ENCODE data around the gene PRKCH. TPM values are rescaled to one million over a fixed set of nuclear protein-coding genes. Genes with fewer than 3 reads are reported as not detected.
"Not testable (repeated sequence)": the region's sequence is repeated elsewhere in the genome, so short reads cannot be mapped to it uniquely, and the experiment has no call there.

PRKCH gene
- total RNA-seq, 2 experiments from 2014 or later: 304 to 312 TPM

DNA sequence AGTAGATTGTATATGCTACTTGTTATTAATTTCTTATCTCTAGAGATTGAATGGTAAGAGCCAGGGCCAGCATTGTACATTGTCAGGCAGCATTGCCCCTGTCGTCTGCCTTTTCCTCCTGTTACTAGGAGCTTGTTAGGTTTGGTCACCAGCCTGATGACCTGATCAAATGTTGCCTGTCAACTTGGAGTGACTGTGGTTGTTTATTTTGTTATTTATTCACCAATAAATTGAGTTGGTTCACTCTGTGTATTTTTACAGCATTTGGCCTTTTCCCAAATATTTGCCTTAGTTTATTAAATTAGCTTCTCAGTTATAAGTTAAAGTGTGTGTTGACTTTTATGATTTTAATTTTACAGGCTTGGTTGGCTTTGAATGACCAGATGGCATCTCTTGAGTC lies 88.4 kb downstream of the PRKCH start:
- H3K27ac Mint-ChIP-seq: no peak overlapping the region
- no peak for DNase-seq
- CTCF ChIA-PET: interaction anchor here (0.7 kb wide), 1 partner anchor 24 kb away, joined by 3 read pairs; no protein-coding TSS in a partner anchor
- peaks cover 41% of the 10 kb centered on the region for H3K36me3 Mint-ChIP-seq
- H3K4me1 Mint-ChIP-seq: peaks cover 59% of the 10 kb centered on the region
- H3K27me3 Mint-ChIP-seq: no peaks in the 10 kb centered on the region
- H3K4me3 Mint-ChIP-seq: no peak overlapping the region
- no peak for ATAC-seq
- no peaks in the 10 kb centered on the region for H3K9me3 Mint-ChIP-seq (ENCODE audit: low read depth)

DNA sequence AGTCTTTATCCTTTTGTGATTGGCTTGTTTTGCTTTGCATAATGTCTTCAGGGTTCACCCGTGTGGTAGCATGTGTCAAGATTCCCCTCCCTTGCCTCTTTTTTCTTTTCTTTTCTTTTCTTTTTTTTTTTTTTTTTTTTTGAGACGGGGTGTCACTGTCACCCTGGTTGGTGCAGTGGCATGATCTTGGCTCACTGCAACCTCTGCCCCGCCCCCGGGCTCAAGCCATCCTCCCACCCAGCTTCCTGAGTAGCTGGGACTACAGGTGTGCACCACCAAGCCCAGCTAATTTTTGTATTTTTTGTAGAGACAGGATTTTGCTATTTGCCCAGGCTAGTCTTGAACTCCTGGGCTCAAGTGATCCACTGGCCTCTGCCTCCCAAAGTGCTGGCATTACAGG lies 94.6 kb downstream of the PRKCH start:
- H3K9me3 Mint-ChIP-seq (ENCODE audit: low read depth); H3K27me3 Mint-ChIP-seq; DNase-seq; H3K4me3 Mint-ChIP-seq: not testable (repeated sequence)
- CTCF ChIA-PET: interaction anchor here (1.2 kb wide), 1 partner anchor 66 kb away, joined by 3 read pairs; no protein-coding TSS in a partner anchor
- ATAC-seq: peak; percentile 25
- H3K27ac Mint-ChIP-seq: peak overlapping the region; percentile 75
- peaks cover 36% of the 10 kb centered on the region for H3K36me3 Mint-ChIP-seq
- H3K4me1 Mint-ChIP-seq: peaks cover 11% of the 10 kb centered on the region

DNA sequence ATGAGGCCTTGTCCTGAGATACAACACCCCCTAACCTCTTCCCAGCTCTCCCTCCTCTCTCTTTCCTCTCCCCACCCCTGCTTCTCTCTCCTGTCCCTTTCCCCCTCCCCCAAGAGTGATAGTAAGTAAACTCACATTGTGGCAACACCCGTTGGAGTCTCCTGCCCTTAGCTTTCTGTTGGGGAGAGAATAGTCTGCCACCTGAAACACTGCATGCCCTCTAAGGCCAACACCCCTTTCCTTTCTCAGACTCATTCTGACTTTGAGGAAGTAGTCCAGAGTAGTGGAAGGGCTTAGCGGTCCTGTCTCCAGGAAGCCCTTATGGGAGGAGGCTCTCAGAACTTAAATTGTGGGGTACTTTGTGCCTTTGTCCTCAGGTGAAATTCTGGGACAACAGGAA lies 95.2 kb downstream of the PRKCH start:
- ATAC-seq (peak; percentile 37), DNase-seq (no peak)
- Mint-ChIP-seq H3K36me3 (peaks cover 31% of the 10 kb centered on the region), H3K4me1 (peaks cover 4% of the 10 kb centered on the region), H3K4me3 (peak overlapping the region; percentile 24), H3K27me3 (no peaks in the 10 kb centered on the region), H3K9me3 (ENCODE audit: low read depth) (no peaks in the 10 kb centered on the region), H3K27ac (peak overlapping the region; percentile 75)
- CTCF ChIA-PET: interaction anchor here (1.2 kb wide), 1 partner anchor 66 kb away, joined by 3 read pairs; no protein-coding TSS in a partner anchor

DNA sequence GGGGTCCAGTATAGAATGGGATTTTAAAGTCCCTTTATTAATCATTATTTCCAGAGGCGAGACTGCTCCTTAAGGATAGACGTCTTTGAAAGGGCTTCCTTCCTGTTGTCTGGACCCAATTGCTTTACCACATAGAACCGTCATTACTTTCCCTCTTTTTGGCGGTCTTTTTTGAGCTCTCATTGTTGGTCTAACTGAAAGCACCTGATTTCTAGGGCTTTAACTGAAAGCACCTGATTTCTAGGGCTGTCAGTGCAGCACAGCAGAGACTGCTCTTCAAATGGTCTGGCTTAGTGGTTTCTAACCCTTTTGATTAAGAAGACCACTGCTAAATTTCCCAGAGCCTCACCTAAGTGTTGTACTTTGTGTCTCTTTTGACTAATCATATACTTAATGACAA lies 95.8 kb downstream of the PRKCH start:
- Mint-ChIP-seq H3K4me3 (no peak overlapping the region), H3K27ac (peak overlapping the region; percentile 75), H3K4me1 (peaks cover under 1% of the 10 kb centered on the region), H3K9me3 (ENCODE audit: low read depth) (no peaks in the 10 kb centered on the region), H3K27me3 (no peaks in the 10 kb centered on the region), H3K36me3 (peaks cover 30% of the 10 kb centered on the region)
- CTCF ChIA-PET: interaction anchor here (0.8 to 1.2 kb wide), 3 partner anchors 15 to 67 kb away, joined by 3 read pairs; no protein-coding TSS in a partner anchor
- ATAC-seq: peak; percentile 35
- DNase-seq: no peak

DNA sequence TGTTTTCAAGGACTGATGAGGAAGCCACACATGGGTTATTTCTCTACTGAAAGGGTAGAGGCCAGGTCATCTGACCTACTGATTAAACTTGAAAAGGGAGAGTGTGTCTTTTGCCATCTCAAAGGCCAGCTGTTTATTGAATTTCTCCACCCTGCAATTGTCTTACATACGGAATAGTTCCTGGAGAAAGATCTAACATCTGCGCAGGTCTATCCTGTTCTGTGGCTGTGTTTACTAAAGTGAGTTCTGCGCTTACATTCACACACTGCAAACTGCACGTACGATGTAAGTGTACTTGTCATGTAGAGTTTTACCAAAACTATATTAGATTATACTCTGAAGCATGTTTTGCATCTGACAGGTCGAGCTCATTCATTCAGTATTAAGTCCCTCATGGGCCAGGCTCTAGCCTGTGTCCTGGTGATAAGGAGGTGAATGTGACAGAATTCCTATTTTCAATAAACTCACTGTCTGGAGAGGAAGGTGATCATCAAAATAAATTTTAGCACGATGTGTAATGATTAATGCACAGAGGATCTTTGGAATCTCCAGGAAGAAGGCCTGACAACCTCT lies 96.6 kb downstream of the PRKCH start:
- no peak for ATAC-seq
- H3K4me1 Mint-ChIP-seq: peaks cover 6% of the 10 kb centered on the region

DNA sequence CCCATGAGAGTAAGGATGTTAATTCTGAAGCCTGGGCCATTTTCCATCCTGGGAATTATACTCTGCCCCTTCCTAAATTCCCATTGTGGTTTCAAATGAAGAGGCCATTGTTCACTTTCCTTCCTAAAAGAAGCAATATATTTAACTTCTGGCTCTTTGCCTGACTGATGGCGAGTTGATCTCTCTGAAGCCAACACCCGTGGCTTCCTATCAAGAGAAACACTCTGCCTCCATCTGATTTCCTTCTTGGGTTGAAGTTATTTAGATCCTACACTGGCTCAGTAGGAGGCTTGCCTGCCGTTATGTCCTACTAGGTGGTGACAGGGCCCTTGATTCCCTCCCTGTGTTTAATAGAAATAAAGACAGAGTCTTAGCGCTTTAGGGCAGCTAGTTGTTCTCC lies 97.4 kb downstream of the PRKCH start:
- Mint-ChIP-seq H3K4me3 (no peak overlapping the region), H3K36me3 (peaks cover 44% of the 10 kb centered on the region), H3K27me3 (no peaks in the 10 kb centered on the region), H3K27ac (peak overlapping the region; percentile 29), H3K4me1 (peaks cover 12% of the 10 kb centered on the region), H3K9me3 (ENCODE audit: low read depth) (peaks cover 5% of the 10 kb centered on the region)
- DNase-seq (no peak), ATAC-seq (no peak)
- CTCF ChIA-PET: interaction anchor here (1.3 to 1.6 kb wide), 3 partner anchors 14 to 34 kb away, joined by 3 to 4 read pairs (median 4); no protein-coding TSS in a partner anchor

More for the DNA sequence above, 96.6 kb downstream of the PRKCH start:
- Mint-ChIP-seq H3K9me3 (ENCODE audit: low read depth) (no peaks in the 10 kb centered on the region), H3K4me3 (no peak overlapping the region), H3K27ac (peak overlapping the region; percentile 66), H3K27me3 (no peaks in the 10 kb centered on the region), H3K36me3 (peaks cover 37% of the 10 kb centered on the region)
- CTCF ChIA-PET: interaction anchor here (1.1 kb wide), 1 partner anchor 35 kb away, joined by 3 read pairs; no protein-coding TSS in a partner anchor
- DNase-seq: no peak

DNA sequence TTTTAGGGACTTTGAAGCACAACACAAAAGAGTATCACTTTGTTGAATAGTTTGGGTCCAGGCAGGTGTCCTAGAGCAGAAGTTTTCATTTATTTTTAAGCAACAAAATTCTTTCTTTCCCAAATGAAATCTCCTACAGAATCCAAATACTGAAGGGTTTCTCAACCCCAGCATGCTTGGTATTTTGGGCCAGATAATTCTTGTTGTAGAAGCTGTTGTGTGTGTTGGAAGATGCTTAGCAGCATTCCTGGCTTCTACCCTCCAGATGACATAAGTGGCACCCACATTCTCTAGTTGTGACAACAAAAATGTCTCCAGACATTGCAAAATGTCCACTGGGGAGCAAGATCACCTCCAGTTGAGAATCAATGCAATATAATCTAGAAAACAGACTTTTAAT lies 97.8 kb downstream of the PRKCH start:
- Mint-ChIP-seq H3K27ac (peak overlapping the region; percentile 80), H3K36me3 (peaks cover 48% of the 10 kb centered on the region), H3K4me3 (no peak overlapping the region), H3K9me3 (ENCODE audit: low read depth) (peaks cover 9% of the 10 kb centered on the region), H3K4me1 (peaks cover 16% of the 10 kb centered on the region), H3K27me3 (no peaks in the 10 kb centered on the region)
- DNase-seq (no peak), ATAC-seq (no peak)
- CTCF ChIA-PET: interaction anchor here (1.3 to 1.6 kb wide), 3 partner anchors 14 to 33 kb away, joined by 3 to 4 read pairs (median 4); no protein-coding TSS in a partner anchor

DNA sequence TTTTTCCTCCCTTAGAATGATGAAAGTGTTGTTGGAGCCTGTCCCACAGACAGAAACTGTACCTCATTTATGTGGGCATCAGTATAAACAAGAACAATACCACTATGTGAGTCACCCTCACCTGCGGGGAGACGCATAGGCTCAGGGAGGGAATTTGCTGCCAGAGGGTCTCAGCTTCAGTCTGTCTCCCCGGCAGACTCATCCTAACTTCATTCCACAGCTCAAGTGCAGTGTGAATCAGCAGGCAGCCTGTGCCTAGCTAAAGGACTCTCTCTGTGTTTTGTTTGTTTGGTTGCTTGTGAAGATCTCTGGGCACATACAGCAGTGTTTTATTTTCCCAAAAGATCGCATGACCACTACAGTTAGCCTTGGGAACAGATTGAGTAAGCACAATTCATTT lies 98.9 kb downstream of the PRKCH start:
- ATAC-seq (no peak), DNase-seq (no peak)
- Mint-ChIP-seq H3K9me3 (ENCODE audit: low read depth) (peaks cover 11% of the 10 kb centered on the region), H3K4me3 (peak overlapping the region; percentile 0), H3K4me1 (peaks cover 23% of the 10 kb centered on the region), H3K27ac (peak overlapping the region; percentile 80), H3K36me3 (peaks cover 59% of the 10 kb centered on the region), H3K27me3 (no peaks in the 10 kb centered on the region)
- CTCF ChIA-PET: interaction anchor here (1.3 to 2.3 kb wide), 5 partner anchors 10 to 29 kb away, joined by 3 to 6 read pairs (median 4); no protein-coding TSS in a partner anchor

DNA sequence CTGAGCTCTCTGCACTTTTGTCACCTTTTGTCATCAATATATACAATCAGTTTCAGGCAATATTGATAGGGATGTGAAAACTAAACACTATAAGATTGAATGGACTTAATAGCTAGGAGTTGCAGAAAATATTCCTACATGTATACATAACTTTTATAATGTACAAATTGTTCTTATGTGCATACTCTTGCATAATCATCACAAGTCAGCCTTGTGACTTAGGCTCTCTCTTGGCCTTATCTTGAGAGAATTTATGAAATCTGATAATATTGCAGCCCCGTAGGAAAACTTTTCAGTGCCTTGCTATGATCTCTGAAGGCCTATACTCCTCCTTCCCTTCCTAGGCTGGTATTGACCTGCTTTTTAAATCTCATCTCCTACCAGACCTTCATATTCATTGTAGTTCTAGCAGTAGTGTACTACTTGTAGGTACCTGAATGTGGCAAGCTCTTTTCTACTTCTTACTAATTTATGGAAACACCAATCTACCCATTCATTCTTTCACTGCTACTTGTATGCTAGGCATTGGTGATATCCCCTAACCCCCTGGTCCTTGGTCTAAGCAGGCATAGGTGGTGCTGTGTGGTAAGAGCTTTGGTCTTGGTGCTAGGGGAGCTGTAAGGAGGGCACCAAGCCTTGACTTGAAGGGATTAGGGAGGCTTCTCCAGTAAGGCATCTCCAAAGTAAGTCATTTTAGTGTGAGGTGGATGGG lies 100.0 kb downstream of the PRKCH start:
- Mint-ChIP-seq H3K9me3 (ENCODE audit: low read depth) (peaks cover 11% of the 10 kb centered on the region), H3K27me3 (no peaks in the 10 kb centered on the region), H3K4me3 (no peak overlapping the region), H3K27ac (peak overlapping the region; percentile 10), H3K4me1 (peaks cover 33% of the 10 kb centered on the region), H3K36me3 (peaks cover 64% of the 10 kb centered on the region)
- ATAC-seq (no peak), DNase-seq (no peak)
- CTCF ChIA-PET: interaction anchor here (0.6 to 2.3 kb wide), 3 partner anchors 12 to 40 kb away, joined by 3 to 6 read pairs (median 6); no protein-coding TSS in a partner anchor

DNA sequence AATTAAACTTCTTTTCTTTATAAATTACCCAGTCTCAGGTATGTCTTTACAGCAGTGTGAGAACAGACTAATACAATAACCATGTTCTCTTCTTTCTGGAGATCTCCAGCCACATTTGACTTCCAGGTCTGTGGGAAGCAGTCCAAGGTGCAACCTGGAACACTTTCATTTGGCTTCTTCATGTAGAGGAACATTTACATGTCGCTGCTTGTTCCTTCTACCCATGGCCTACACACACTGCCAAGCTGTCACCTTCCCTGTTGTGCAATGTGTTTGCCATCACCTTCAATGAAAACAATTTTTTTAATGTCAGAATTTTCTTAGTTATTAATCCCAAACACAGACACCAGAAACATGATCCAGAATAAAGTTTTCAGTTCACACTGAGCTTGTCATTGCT lies 104.7 kb downstream of the PRKCH start:
- DNase-seq (no peak), ATAC-seq (no peak)
- H3K4me1 Mint-ChIP-seq: peaks cover 73% of the 10 kb centered on the region
- peaks cover 11% of the 10 kb centered on the region for H3K9me3 Mint-ChIP-seq (ENCODE audit: low read depth)
- H3K27ac Mint-ChIP-seq: no peak overlapping the region
- H3K36me3 Mint-ChIP-seq: peaks cover 68% of the 10 kb centered on the region
- H3K4me3 Mint-ChIP-seq: no peak overlapping the region
- no peaks in the 10 kb centered on the region for H3K27me3 Mint-ChIP-seq
- CTCF ChIA-PET: no interaction called here

DNA sequence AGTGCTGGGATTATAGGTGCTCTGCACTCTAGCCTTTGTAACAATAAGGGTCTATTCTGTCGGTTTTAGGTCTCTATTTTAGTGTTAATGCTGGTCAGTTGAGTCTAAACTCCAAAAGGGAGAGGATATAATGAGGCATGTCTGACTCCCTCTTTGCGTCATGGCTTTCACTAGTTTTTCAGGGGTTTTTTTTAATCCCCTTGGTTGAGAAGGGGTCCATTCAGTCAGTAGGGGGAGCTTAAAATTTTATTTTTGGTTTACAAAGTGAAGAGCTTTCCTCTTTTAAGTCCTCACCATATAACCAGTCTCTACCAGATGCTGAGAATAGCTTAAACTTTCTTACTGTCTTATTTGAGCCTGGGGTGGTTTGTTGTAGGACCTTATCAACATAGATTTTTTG lies 106.9 kb downstream of the PRKCH start:
- DNase-seq (no peak), ATAC-seq (no peak)
- Mint-ChIP-seq H3K9me3 (ENCODE audit: low read depth) (peaks cover 10% of the 10 kb centered on the region), H3K27me3 (no peaks in the 10 kb centered on the region), H3K4me3 (no peak overlapping the region), H3K27ac (no peak overlapping the region), H3K36me3 (peaks cover 61% of the 10 kb centered on the region), H3K4me1 (peaks cover 83% of the 10 kb centered on the region)
- CTCF ChIA-PET: interaction anchor here (0.9 to 1.5 kb wide), 4 partner anchors 10 to 67 kb away, joined by 3 to 4 read pairs (median 3); no protein-coding TSS in a partner anchor

DNA sequence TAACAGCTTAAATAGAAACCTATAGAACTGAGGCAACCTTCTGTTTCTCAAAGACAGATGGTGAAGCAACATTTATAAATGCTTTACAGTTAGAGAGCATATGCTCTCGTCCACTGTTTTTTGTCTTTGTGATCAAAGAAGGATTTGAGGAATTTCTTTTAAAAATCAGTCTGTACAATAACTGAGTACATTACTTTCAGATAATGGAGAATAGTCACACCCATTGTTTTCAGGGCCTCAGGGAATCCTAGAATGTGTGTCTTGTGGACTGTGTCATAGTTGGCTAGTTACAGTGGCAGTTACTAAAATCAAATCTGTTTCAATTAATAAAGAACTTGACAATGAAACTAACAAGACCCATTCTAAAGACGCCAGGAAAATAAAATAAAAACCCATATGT lies 107.9 kb downstream of the PRKCH start:
- CTCF ChIA-PET: interaction anchor here (1.5 kb wide), 1 partner anchor 9 kb away, joined by 4 read pairs; no protein-coding TSS in a partner anchor
- Mint-ChIP-seq H3K27me3 (no peaks in the 10 kb centered on the region), H3K27ac (peak overlapping the region; percentile 60), H3K9me3 (ENCODE audit: low read depth) (peaks cover 1% of the 10 kb centered on the region), H3K36me3 (peaks cover 59% of the 10 kb centered on the region), H3K4me3 (no peak overlapping the region), H3K4me1 (peaks cover 86% of the 10 kb centered on the region)
- ATAC-seq (no peak), DNase-seq (no peak)

DNA sequence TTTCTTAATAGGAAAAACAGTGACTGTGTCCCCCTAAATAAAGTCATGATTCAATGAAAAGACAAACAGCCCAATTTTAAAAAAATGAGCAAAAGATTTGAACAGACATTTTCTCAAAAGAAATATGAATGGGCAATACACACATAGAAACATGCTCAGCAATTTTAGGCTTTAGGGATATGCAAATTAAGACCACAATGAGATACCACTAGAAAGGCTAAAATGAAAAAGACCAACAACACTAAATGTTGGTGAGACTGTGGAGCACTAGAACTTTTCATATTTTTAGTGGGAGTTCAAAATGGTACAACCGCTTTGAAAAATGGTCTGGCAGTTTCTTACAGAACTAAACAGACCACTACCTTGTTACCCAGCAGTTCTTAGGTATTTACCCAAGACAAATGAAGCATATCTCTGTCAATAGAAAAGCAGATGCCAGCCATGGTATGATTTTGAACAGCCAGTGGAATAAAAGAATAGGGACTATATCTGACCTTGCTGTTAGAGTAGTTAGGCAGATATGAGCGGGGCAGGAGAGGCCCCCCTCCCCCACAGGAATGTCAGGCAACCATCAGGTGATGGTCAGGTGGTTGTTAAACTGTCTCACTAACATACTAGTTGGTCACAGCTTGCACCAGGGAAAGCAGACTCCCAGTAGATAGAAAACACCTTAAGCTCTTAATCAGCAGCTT lies 108.8 kb downstream of the PRKCH start:
- Mint-ChIP-seq H3K9me3 (ENCODE audit: low read depth) (no peaks in the 10 kb centered on the region), H3K27ac (peak overlapping the region; percentile 20), H3K4me1 (peaks cover 89% of the 10 kb centered on the region), H3K27me3 (no peaks in the 10 kb centered on the region), H3K36me3 (peaks cover 56% of the 10 kb centered on the region), H3K4me3 (no peak overlapping the region)
- ATAC-seq (no peak), DNase-seq (no peak)
- CTCF ChIA-PET: interaction anchor here (1.0 to 3.4 kb wide), 2 partner anchors 11 to 13 kb away, joined by 3 to 11 read pairs; no protein-coding TSS in a partner anchor
